GM11168 (cell line): ENCODE results near the gene C3orf38.
"Not testable (repeated sequence)": the region's sequence is repeated elsewhere in the genome, so short reads cannot be mapped to it uniquely, and the experiment has no call there.

Experiments used
- in situ Hi-C: fragments of 300-500 bp; cut with MboI; formaldehyde crosslinking; loops from one replicate; pipeline ENCODE4 v1.12.0; 2022; ENCODE audit warnings: low sequenced_read_pairs; ENCODE audit not compliant: unreplicated experiment

The C3orf38 gene

DNA sequence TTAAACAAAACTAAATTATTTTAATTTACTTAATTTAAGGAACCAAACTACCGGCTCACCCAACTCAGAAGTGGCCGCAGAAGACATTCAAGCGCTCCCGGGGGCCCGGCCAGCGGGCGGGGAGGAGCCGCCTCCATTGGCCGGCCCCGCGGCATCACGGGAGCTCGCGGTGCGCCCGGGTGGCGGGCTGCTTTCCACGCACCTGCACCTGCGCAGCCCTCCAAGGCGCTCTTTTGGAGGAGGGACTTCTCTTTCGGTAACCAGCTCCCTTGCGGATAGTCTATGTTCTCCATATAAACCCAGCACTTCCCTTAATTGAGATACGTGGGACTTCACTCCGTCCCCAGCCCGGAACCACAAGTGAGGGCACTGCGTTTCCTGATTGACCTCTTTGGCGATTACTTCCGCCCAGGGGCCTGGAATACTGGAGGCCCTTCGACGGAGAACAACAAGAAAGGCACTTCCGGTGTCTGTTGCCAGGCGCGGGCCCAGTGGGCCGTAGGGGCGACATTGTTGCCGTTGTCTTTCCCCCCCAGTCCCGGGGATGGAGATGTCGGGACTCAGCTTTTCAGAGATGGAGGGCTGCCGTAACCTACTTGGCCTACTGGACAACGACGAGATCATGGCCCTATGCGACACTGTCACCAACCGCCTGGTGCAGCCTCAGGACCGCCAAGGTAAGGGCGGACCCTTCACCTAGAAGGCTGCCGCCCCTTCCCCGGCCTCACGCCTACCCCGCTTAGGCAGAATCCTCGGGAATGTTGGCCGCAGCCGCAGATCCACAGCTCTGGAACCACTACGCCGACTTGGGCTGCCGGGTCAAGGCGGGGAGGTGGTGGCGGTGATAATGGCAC, at the start of gene C3orf38:
Gene C3orf38, plus strand, starts transcription at position 451 of the 854 bp plus-strand sequence. Its CDS starts 94 bp downstream, at position 545.
- in situ Hi-C loops, result no loop called here

DNA sequence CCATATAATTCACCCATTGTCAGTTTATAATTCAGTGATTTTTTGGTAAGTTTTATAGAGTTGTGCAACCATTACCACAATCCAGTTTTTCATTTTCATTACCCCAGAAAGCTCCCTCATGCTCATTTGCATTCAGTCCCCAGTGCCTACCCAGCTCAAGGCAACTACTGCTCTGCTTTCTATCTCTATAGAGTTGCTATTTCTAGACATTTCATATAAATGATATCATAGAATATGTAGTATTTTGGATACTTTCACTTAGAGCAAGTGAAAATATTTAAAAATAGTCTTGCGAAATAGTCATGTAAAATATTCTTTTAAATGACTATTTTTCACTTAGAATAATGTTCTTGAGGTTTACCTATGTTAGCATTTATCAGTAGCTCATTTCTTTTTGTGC, 48.6 kb upstream of the C3orf38 start:
- in situ Hi-C loops, result no loop called here

DNA sequence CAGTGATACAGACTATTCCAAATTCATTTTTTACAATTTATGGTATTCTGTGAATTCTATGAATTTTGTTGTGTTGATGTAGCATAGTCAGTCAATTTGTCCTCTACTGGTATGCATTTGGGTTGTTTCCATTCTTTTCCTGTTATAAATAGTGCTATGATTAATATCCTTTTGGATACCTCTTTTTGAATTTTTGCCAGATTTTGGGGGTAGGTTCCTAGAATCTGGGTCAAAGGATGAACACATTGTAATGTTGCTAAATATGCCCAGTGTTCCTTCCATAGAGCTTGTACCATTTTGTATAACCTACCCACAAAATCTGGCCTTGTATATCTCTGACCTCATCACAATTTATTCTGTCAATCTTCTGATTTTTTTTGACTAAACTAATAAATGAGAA, 44.4 kb upstream of the C3orf38 start:
- in situ Hi-C loops, result no loop called here

DNA sequence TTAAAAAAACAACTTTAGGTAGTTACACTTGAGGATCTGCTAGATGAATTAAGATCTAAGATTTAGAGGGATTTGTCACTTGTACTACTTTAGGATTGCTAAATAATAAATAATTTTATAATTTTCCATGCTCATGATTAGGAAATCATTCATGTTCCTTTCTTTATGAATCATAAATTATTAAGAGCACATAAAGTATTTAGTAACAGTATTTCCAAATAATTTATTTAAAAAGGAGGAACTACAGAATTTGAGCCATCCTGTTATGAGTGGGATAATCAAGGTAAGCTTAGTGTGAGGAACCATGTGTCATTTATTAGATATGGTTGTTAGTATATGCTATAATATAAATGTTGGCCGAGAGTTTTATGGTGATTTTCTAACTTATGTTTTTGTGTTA, 37.5 kb upstream of the C3orf38 start:
- in situ Hi-C loops, result no loop called here

DNA sequence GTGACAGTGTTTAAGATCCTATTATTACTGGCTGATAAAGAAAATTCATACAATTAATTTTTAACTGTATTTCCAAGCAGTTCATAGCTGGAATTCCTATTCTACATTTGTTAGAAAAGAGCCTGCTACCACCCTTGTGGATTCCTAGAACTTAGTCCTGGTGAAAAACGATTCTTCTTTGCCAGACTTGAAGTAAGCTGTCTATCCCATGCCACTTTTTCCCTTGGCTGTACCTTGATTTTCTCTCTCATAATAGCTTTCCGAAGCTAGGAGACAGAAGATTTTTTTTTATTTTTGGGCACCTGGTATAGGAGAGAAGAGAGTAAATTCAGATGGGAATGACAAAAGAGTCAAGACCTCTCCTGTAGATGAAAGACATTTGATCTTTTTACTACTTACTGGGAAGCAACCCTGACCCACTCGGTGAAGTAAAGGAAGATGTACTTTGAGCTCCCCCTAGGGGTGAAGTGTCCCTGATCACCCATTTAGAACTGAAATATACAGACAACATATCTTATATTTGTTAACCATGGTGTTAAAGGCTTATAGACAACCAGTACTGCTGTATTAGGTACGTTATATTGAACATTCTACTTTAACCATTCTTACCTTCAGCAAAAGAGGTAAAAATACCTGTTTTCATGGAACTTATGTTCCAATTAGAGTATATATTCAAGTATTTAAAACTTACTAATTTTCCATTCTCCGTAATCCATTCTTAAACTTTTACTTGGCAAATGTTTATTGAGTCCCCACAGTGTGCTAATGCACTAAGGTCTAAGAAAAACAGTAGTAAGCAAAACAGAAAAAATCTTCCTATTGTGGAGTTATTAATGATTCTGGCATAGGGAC, 36.2 kb upstream of the C3orf38 start:
- in situ Hi-C loops, result no loop called here

DNA sequence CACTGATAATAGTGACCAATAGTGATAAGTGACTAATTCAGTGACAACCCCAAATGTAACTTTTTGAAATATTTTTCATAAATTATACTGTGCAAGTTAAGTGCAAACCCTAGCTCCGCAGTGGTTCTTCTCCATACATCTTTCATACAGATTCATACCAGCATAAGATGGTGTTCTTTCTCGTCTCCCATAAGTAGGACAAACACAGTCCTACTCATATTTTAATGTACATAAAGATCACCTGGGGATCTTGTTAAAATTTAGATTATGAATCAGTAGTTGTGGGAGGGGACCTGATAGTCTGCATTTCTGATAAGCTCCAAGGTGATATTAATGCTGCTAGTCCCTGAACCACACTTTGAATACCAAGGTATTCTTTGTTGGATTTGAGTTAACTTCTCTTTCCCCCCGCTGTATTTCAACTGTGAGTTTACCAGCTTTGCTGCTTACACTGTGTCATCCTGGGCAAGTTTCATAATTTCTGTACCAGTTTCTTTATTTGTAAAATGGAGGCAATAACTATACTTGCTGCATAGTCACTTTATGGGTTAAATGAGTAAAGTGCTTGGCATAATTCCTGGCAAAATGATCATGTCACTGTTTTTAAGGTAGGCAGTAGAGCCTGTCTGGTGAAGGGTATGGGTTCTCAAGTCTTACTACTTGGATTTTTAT, 34.7 kb upstream of the C3orf38 start:
- in situ Hi-C loops, result no loop called here

DNA sequence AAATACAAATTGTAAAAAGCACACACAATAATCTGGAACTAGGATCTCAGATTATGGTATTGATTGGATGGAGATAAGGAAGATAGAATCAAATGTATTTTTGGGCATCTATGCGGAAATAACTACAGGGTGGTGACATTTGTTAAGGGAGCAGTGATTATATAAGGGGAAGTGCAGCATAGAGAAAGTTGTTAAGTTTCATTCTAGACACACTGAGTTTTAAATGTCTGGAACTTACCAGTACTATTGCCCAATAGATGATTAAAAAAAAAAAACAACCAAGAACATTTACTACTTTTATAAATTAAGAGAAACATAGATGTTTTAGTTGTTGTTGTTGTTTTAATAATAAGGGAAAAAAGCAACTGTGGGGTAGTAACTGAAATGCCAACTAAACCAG, 32.1 kb upstream of the C3orf38 start:
- in situ Hi-C loops, result no loop called here

DNA sequence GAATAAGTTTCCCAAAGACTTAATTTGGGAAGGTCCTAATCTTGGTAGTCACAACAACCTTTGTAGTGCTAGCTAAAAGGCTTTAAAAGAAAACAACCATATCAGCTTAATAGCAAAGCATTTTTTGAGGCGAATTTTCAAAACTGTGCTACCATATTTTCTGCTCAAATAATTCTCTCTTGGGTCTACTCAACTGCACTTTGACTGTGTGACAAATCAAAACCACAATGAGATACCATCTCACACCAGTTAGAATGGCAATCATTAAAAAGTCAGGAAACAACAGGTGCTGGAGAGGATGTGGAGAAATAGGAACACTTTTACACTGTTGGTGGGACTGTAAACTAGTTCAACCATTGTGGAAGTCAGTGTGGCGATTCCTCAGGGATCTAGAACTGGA, 31.2 kb upstream of the C3orf38 start:
- in situ Hi-C loops, result not testable (repeated sequence)

DNA sequence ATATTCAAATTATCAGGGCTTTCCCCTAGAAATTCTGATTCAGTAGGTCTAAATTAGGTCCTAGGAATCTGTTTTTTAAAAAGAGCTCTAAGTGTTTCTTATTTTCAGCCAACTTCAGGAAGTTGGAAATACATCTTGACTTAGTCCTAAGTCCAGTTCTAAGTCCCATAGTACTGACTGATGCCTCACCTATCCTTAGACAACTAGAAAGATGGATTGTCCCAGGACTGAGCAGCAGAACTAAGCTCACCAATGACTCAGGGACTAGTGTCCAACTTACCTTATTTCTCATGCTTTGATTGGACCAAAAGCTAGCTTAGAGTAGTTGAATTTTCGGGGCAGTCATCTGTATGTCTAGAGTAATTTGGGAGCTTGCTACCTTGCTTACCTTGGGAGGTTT, 26.2 kb upstream of the C3orf38 start:
- in situ Hi-C loops, result no loop called here

DNA sequence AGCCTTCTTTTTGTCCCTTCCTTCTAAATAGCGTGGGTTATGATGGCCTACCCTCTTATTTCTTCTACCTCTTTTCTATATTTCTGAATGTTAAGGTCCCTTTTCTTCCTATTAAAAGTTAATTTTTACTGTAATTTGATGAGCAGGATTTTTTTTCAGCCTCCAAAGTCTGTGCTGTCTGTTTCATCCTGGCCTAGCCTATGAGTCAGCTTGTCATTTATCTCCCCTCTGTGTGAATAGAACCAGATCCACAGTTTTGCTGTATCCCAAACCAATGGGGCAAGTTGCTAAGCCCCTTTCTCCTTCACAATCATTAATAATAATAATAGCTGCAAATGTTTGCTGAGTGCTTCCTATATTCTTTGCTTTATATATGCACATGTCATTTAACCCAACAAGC, 18.1 kb upstream of the C3orf38 start:
- in situ Hi-C loops, result no loop called here

DNA sequence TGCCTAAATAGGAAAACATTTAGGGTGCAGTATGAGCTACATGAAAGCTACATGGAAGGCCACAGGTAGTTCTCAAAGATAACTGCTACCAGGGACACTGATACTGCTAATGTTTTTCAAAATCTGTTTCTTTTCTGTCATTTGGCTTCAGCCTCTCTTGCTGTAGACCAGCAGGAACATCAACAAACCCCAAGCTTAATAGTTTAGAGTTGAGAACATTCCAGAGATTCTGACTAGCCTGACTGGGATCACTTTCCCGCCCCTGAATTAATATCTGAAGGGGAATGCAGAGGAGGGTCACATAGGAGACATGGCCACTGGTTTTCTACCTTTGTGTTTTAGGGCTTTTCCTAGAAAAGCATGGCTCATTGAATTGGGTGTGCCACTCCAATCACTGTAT, 16.9 kb upstream of the C3orf38 start:
- in situ Hi-C loops, result no loop called here

DNA sequence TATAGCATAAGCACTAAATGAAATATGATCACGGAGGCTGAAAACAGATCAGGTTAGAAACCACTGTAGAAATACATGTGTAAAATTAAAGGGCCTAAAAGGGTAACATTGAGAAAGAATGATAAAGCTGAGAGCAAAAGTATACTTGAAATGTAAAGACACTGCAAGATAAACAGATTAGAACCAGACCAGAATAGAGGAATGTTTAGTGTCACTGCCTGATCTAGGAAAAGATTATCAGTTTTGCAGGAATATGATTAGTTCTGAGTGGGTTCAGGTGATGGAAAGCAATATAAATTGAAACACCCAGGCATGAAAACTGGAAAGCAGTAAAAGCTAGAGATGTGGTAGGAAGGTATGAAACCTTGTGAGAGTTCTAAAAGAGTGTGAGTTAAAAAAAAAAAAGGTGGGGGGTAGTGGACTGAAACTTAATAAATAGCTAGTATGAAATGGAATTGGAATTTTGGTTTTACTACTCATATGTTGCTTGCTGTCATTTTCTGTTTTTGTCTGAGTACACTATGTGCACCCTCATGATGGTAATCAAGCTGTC, 16.0 kb upstream of the C3orf38 start:
- in situ Hi-C loops, result no loop called here

DNA sequence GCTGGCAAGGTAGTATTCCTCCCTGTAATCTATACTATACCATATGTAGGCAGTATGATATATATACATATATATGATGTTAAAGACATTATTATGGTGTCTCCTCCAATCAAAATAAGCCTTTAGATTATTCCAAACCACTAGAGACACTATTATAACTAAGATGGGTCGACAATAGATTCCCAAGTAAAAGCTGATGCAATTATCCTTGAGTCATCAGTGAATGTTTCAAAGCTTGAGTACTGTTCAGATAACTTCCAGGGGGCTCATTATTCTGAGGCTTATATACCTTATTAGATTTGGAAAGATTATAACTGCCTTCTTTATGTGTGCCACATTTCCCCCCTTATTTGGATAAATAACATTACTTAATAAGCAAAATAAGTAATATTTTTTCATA, 11.9 kb upstream of the C3orf38 start:
- in situ Hi-C loops, result no loop called here

DNA sequence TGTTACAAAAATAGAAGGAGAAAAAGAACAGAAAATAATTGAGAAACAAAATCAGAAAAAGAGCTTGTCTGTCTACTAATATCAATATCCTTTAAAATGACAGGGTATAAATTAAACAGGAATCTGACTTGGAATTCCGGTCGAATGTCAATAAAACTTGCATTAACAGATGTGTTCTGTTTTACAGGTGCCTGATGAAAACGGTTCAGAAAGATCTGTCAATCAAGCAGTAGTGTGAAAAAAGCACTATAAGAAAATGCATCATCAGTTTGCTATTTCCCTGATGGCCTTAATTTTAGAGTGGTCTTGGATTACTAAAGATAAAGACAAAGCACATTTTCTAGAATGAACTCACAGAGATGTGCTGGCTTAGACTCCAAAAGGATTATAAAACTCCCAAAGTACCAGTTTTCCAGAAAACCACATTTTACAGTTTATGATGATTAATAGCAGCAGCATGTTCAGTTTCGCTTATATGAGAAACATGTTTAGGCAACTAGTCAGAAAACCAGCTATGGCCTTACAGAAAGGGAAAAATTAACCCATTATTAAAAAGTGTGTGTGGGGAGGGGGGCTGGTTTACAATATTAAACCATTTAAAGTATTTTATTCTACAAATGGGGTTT, 8.2 kb upstream of the C3orf38 start:
- in situ Hi-C loops, result no loop called here

DNA sequence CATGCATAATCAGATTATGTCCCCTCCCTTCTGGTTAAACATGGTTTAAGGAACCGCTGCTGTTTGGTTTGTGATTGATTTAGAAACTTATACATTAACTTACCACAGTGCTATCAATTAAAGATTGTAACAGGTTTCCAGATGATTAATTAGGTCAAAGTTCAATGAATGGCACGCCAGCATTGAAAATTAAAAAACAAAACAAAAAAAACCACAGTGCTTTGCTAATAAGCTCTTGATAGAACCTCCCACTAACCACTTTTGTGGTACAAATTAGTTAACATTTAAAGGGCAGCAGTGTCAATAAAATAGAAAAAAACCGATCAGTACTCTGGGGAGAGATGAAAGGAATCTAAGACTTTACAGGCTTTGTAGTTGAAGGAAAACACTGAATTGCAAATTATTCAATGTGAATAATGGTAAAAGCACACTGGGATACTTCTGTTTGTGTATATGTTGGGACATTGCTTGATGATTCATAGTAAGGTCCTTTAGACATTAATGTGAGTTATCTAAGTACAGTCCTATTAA, 7.6 kb upstream of the C3orf38 start:
- in situ Hi-C loops, result no loop called here

DNA sequence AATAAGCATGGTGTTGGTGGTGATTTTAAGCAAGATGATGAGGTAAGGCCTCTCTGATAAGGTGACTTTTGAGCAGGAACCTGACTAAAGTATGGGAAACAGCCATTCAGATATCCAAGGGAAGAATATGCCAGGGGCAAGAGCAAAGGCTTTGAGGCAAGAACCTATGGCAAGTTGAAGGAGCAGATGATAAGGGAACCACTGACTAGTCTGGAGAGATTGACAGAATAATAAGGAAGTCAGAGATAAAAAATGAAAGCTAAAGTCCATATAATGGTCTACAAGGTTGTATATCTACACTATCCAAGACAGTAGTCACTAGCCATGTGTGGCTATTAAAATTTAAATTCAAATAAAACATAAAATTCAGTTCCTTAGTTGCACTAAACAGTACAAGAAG, 2.5 kb upstream of the C3orf38 start:
- in situ Hi-C loops, result no loop called here

DNA sequence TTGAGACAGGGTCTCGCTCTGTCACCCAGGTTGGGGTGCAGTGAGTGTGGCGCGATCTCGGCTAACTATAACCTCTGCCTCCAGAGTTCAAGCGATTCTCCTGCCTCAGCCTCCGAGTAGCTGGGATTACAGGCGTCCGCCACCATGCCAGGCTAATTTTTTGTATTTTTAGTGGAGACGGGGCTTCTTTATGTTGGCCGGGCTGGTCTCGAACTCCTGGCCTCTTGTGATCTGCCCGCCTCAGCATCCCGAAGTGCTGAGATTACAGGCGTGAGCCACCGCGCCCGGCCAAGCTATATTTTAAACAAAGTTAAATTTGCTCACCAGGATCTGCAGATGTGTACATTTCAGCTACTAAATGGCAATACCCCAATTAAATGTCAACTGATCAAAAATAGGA, 1.1 kb upstream of the C3orf38 start:
- in situ Hi-C loops, result no loop called here

DNA sequence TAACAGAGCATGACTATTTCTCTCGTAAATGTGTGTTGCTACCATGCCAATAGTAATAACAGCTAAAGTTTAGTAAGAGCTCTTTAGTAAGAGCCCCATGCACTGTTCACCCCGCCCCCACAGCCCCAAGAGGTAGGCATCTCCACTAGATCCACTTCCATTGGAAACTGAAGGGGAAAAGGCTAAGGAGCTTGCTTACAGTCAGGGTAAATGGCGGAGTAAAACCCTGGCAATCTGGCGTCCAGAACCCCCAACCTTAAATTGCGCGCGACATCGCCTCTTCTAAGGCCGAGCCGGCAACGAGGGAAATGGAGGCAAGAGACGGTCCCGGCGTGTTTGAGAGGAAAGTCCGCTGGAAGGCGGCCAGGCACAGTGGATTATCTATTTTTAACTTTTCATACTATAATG, 654 bp upstream of the C3orf38 start:
- in situ Hi-C loops, result no loop called here

DNA sequence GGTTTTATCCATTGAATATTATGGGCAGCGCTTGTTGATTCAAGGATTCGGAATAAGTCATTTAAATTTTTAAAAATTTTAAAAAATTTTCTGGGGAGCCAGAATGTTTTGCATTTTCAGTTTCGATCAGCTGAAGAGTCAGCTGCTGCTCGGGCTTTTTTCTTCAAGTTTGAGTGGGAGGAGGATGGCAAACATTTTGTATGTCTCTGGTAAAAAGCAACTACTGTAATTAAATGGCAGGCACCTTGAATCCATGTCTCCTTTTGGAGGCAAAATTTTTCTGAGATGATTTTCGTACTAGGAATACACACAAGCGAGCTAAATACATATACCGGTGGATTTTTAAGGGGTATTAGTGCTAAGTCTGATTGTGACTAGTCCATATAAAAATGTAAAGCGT, 612 bp downstream of the C3orf38 start:
- in situ Hi-C loops, result no loop called here

DNA sequence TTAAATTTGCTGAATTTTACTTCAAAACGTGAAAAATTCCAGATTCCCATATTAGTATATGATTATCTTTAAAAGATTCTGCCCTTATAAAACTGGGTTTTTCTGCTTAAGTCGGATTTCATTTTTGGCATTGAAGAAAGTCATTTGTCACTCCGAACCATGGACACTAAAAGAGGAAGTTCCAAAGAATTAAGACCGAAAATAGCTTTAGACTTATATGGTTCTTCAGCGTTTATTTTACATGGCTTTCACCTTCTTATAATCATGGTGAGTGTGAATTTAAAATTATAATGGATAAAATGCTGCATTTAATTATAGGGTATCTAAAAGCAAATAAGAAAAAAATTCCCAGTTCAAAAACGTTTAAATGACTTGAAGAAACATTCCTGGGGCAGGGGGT, 1.0 kb downstream of the C3orf38 start:
- in situ Hi-C loops, result no loop called here
